Heart left ventricle (tissue), 16 donors: Measurements from ENCODE around the gene CLK2. TPM values are rescaled to one million over a fixed set of nuclear protein-coding genes. Genes with fewer than 3 reads are reported as not detected.

ENCODE experiments used
- ATAC-seq, 4 donors: fragments of 200-7000 bp; cut with Tn5 transposase; one replicate each; pipeline ENCODE4 v1.9.1; 2020 to 2022; ENCODE audit warnings: moderate library complexity in 4 of 4, mild to moderate bottlenecking in 3 of 4, moderate number of reproducible peaks in 1 of 4
- DNase-seq, 5 donors: peaks; one replicate each; pipeline ENCODE4 v3.0.0-alpha.2; 2020
- H3K27ac ChIP-seq, 12 donors: fragments of 200-600 bp; sonication (generic) in 4 of 12; one replicate each; pipeline versions ENCODE4 v1.5.0 to v1.8.0; 2016 to 2022; ENCODE audit warnings: mild to moderate bottlenecking in 2 of 12
- H3K27me3 ChIP-seq, 9 donors: fragments of 200-600 bp; sonication (generic) in 2 of 9; one replicate each; pipeline versions ENCODE4 v1.5.1 to v1.8.0; 2016 to 2022; ENCODE audit warnings: mild to moderate bottlenecking in 3 of 9
- H3K36me3 ChIP-seq, 9 donors: fragments of 200-600 bp; sonication (generic) in 2 of 9; one replicate each; pipeline versions ENCODE4 v1.5.0 to v1.8.0; 2018 to 2022; ENCODE audit warnings: mild to moderate bottlenecking in 2 of 9
- H3K4me1 ChIP-seq, 12 donors: fragments of 200-600 bp; sonication (generic) in 4 of 12; one replicate each; pipeline versions ENCODE4 v1.5.0 to v1.8.0; 2016 to 2022; ENCODE audit warnings: mild to moderate bottlenecking in 3 of 12
- H3K4me3 ChIP-seq, 12 donors: fragments of 200-600 bp; sonication (generic) in 4 of 12; one replicate each; pipeline versions ENCODE4 v1.5.0 to v1.8.0; 2017 to 2022; ENCODE audit warnings: mild to moderate bottlenecking in 9 of 12, moderate library complexity in 4 of 12
- H3K9me3 ChIP-seq, 12 donors: fragments of 200-600 bp; sonication (generic) in 4 of 12; one replicate each; pipeline versions ENCODE4 v1.5.0 to v1.8.0; 2016 to 2022; ENCODE audit warnings: mild to moderate bottlenecking in 1 of 12
- CTCF ChIP-seq, 12 donors: fragments of 200-600 bp; sonication (generic) in 4 of 12; IDR thresholded peaks; one replicate each; pipeline versions ENCODE4 v1.5.0 to v1.8.0; 2018 to 2022; ENCODE audit warnings: antibody characterized with exemption in 12 of 12, mild to moderate bottlenecking in 5 of 12
- POLR2A ChIP-seq, 2 donors: fragments of 450-650 bp; IDR thresholded peaks; one replicate each; pipeline ENCODE4 v1.6.1; 2017; ENCODE audit warnings: antibody characterized with exemption in 2 of 2, mild to moderate bottlenecking in 2 of 2, moderate library complexity in 2 of 2
- WGBS, 4 donors: extraction: QIAGEN DNeasy Blood & Tissue Kit in 2 of 4; methylation state at CpG; one replicate each; pipeline versions ENCODE4 v1.1.5 to v1.1.7; 2013 to 2018; 5-methylcytosine and 5-hydroxymethylcytosine counted together
- intact Hi-C, 10 donors: fragments of 100-400 bp; cut with DNase I; formaldehyde crosslinking; loops; one replicate each; pipeline versions ENCODE4 v1.11.1 to v1.14.2; 2022
- polyA plus RNA-seq, 2 donors: library from polyadenylated mRNA; stranded (reverse); fragments of 200-250 nt; gene quantifications; one replicate each; pipeline ENCODE4 v1.2.3, GENCODE V29; 2013
- total RNA-seq, 9 donors: library from RNA; depleted of rRNA in 2 of 9; stranded (reverse); fragments of >200 nt in 2 of 9; fragmentation: NEBNext Ultra II Directional in 3 of 9; extraction: Animal tissue kit (Norgen Biotek cat#: 25700) in 3 of 9; gene quantifications; one replicate each; pipeline versions ENCODE4 v1.1.0 to v1.2.4, GENCODE V29; 2016 to 2023
- donor health status: ischemic (EF 13 %, LVEDD 7.1; RV severe dilation, severe dysfunction).
- donor health status: healthy with polysubstance abuse.
- donor health status: DM: no; HTN: yes; CAD: no.
- donor health status: DM: no; HTN: no; CAD: no.
- donor health status: ischemic (EF 25% LVEDD 6.9; RV normal size, moderate dysfunction).
- donor health status: ischemic (EF 25% LVEDD 5.7; RV mildly dilated, moderate dysfunction).
- donor health status: healthy.
- donor health status: DM: yes; HTN: yes; CAD: no.
- donor health status: ischemic (EF 35%, LVEDD 5.7; RV mildly dilated, moderate dysfunction).
- donor health status: nonischemic (EF 11% LVEDD 7.7; RV severe dilation, severe dysfunction).
- donor health status: DM: yes; HTN: yes; CAD: no.
- donor health status: PGD.
- donor health status: ischemic (EF 29% LVEDD 5.4; RV normal size, mild dysfunction).
- donor health status: nonischemic (EF 23%, LVEDD 6.1; RV moderate dilation, normal function).

Gene CLK2
- total and polyA plus RNA-seq, 11 donors: 9.6 to 26.1 (median 17.2) TPM

- Histone ChIP-seq H3K4me3 (peak overlapping the region; percentile 46 to 77 (median 67)), H3K36me3 (peaks cover 0 to 20% (median 12%) of the 10 kb centered on the region in 9 donors), H3K27me3 (peaks cover 0 to 4% (median 0%) of the 10 kb centered on the region in 9 donors), H3K9me3 (no peaks in the 10 kb centered on the region), H3K4me1 (peaks cover 0 to 42% (median 24%) of the 10 kb centered on the region in 12 donors), H3K27ac (peak overlapping the region; percentile 75 to 97 (median 90))
- no peak for DNase-seq
- no peak for TF ChIP-seq CTCF (IDR thresholded peaks at IDR 0.05)
- no peak for TF ChIP-seq POLR2A (IDR thresholded peaks at IDR 0.05)
- WGBS, 4 donors: 62 to 67% (median 65%) methylated on average over 8 of the region's 8 CpGs
- intact Hi-C loops: loop anchor here in 1 of 10 donors (2.0 kb wide), 1 partner anchor 36 kb away; the partner anchor contains the start of gene MTX1
- no peak for ATAC-seq
Observed at GRCh38 chr1:155245163-155245524, 28.2 kb downstream of the CLK2 start.

- H3K4me3 ChIP-seq: peak overlapping the region; percentile 46 to 77 (median 67)
- H3K9me3 ChIP-seq: no peaks in the 10 kb centered on the region
- peaks cover 0 to 21% (median 12%) of the 10 kb centered on the region in 9 donors for H3K36me3 ChIP-seq
- DNase-seq (peak; percentile 97 to 99 (median 98)), ATAC-seq (peak; percentile 94 to 96 (median 94))
- peak in 6 of 12 donors; percentile 24 to 56 (median 34) for TF ChIP-seq CTCF (IDR thresholded peaks at IDR 0.05)
- TF ChIP-seq POLR2A (IDR thresholded peaks at IDR 0.05): peak in 1 of 2 donors; percentile 88
- intact Hi-C loops: loop anchor here in 5 of 10 donors (2.0 to 5.0 kb wide), 2 partner anchors 36 to 37 kb away; partner anchors contain the start of genes MTX1 (in 5 of the 5) and THBS3 (in 4 of the 5)
- WGBS, 4 donors: 0 to 1% (median 1%) methylated on average over 45 to 53 of the region's 53 CpGs
- H3K27ac ChIP-seq: peak overlapping the region; percentile 75 to 97 (median 90)
- H3K4me1 ChIP-seq: peaks cover 0 to 41% (median 22%) of the 10 kb centered on the region in 12 donors
- H3K27me3 ChIP-seq: peaks cover 0 to 4% (median 0%) of the 10 kb centered on the region in 9 donors
Observed at GRCh38 chr1:155244368-155245162, 28.7 kb downstream of the CLK2 start.

GRCh38 chr1:155242805-155243358 is 30.4 kb downstream of the CLK2 start:
- DNase-seq (no peak), ATAC-seq (no peak)
- Histone ChIP-seq H3K27ac (peak overlapping the region in 8 of 12 donors; percentile 86 to 97 (median 91)), H3K4me1 (peaks cover 0 to 41% (median 22%) of the 10 kb centered on the region in 12 donors), H3K4me3 (peak overlapping the region in 7 of 12 donors; percentile 65 to 77 (median 67)), H3K27me3 (peaks cover 0 to 4% (median 0%) of the 10 kb centered on the region in 9 donors), H3K36me3 (peaks cover 0 to 29% (median 12%) of the 10 kb centered on the region in 9 donors), H3K9me3 (no peaks in the 10 kb centered on the region)
- WGBS, 4 donors: 83 to 93% (median 91%) methylated on average over 3 of the region's 3 CpGs
- intact Hi-C loops: loop anchor here in 4 of 10 donors (5.0 kb wide), 1 partner anchor 36 kb away; the partner anchor contains the start of genes MTX1 (in 4 of the 4) and THBS3 (in 4 of the 4)
- TF ChIP-seq CTCF (IDR thresholded peaks at IDR 0.05): no peak
- no peak for TF ChIP-seq POLR2A (IDR thresholded peaks at IDR 0.05)
